HG03095 (cell line): ENCODE measurements around the gene TNK1.
A peak's percentile ranks its signal among the peaks of the same experiment; 100 is the strongest.
"Not testable (repeated sequence)": the region's sequence is repeated elsewhere in the genome, so short reads cannot be mapped to it uniquely, and the experiment has no call there.

Source experiments
- ATAC-seq: cut with Tn5 transposase; IDR thresholded peaks from one replicate; pipeline ENCODE4 v1.9.1; 2021; ENCODE audit warnings: moderate library complexity; ENCODE audit not compliant: unreplicated experiment

The TNK1 gene

GRCh38 chr17:7380855-7381683 is at the start of gene TNK1:
TNK1 (plus strand) TSS chr17:7381089; CDS start chr17:7382927, 1,838 bp downstream.
- ATAC-seq, result no peak

GRCh38 chr17:7332111-7332510 is 48.8 kb upstream of the TNK1 start:
- no peak for ATAC-seq

- ATAC-seq, result not testable (repeated sequence)
These were observed 48.3 kb upstream of the TNK1 start for GRCh38 chr17:7332600-7333069.

- ATAC-seq, result no peak
These were observed 45.9 kb upstream of the TNK1 start for GRCh38 chr17:7334938-7335538.

GRCh38 chr17:7335765-7336164 is 45.1 kb upstream of the TNK1 start:
- not testable (repeated sequence) for ATAC-seq

GRCh38 chr17:7336240-7337175 is 44.4 kb upstream of the TNK1 start, which contains the start of gene ACAP1:
ACAP1 (plus strand) TSS chr17:7336529; CDS start chr17:7336735, 206 bp downstream.
- peak; percentile 54 for ATAC-seq

GRCh38 chr17:7337600-7337999 is 43.3 kb upstream of the TNK1 start:
- ATAC-seq, result not testable (repeated sequence)

- no peak for ATAC-seq
These were observed 40.7 kb upstream of the TNK1 start for GRCh38 chr17:7340179-7340578.

- no peak for ATAC-seq
These were observed 39.0 kb upstream of the TNK1 start for GRCh38 chr17:7341842-7342241.

- no peak for ATAC-seq
These were observed 37.6 kb upstream of the TNK1 start for GRCh38 chr17:7343250-7343649.

GRCh38 chr17:7346761-7347614 is 33.9 kb upstream of the TNK1 start:
- no peak for ATAC-seq

GRCh38 chr17:7347630-7348477 is 33.0 kb upstream of the TNK1 start:
- ATAC-seq, result no peak

- no peak for ATAC-seq
These were observed 32.2 kb upstream of the TNK1 start for GRCh38 chr17:7348478-7349242.

GRCh38 chr17:7351665-7352502 is 29.0 kb upstream of the TNK1 start, which contains the start of gene KCTD11:
KCTD11 (plus strand) TSS chr17:7352162.
- ATAC-seq, result peak; percentile 45

- no peak for ATAC-seq
These were observed 28.4 kb upstream of the TNK1 start for GRCh38 chr17:7352503-7352889.

- no peak for ATAC-seq
These were observed 27.8 kb upstream of the TNK1 start for GRCh38 chr17:7352910-7353635.
